Neuron (in vitro differentiated cells): ENCODE measurements around the gene MORC3.
"Not testable (repeated sequence)": the region's sequence is repeated elsewhere in the genome, so short reads cannot be mapped to it uniquely, and the experiment has no call there.

Experiments used
- H2AFZ ChIP-seq: one replicate; pipeline ENCODE4 v1.6.1; 2013; ENCODE audit warnings: low read depth, mild to moderate bottlenecking, inconsistent platforms, low read length, moderate library complexity
- H3K27me3 ChIP-seq: one replicate; pipeline ENCODE4 v1.6.1; 2013; ENCODE audit warnings: low read length; ENCODE audit not compliant: insufficient read depth
- H3K36me3 ChIP-seq: one replicate; pipeline ENCODE4 v1.6.1; 2013; ENCODE audit warnings: low read length; ENCODE audit not compliant: insufficient read depth
- H3K4me1 ChIP-seq: one replicate; pipeline ENCODE4 v1.6.1; 2013; ENCODE audit warnings: low read length; ENCODE audit not compliant: insufficient read depth
- H3K4me3 ChIP-seq: 2 replicates; pipeline ENCODE4 v1.5.1; 2013; ENCODE audit warnings: mild to moderate bottlenecking, low read length, moderate library complexity
- H3K9me3 ChIP-seq: one replicate; pipeline ENCODE4 v1.6.1; 2013; ENCODE audit warnings: low read length

Gene MORC3

DNA sequence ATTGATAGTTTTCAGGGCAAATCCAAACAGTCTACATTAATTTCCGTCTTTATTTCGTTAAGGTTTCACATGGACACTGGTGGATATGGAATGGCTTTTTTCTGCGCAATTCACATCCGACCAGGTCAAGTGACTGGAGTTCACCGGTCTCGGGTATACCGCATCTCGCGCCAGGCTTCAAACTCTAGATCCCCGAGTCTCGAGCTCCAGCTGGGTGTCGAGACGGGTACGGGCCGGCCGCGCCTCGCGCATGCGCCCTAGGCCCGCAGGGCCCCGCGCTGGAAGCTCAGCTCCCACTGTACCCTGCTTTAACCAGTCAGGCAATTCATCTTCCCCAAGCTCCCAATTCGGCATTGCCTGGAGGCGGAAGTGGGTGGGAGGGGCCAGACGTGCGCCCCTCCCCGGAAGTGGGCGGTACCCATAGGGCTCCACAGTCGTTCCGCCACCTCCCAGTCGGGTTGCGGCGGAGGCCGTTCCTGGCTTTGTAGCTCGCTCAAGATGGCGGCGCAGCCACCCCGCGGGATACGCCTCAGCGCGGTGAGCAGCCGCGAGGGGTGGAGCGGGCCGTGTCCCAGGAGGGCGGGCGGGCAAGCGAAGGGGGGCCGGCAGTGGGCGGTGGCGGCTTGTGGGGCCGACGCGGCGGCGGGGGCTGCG is at the start of gene MORC3:
MORC3 (plus strand) TSS at position 431 of the 654 bp plus-strand sequence; CDS start at position 499, 68 bp downstream.
- peaks cover 6% of the 10 kb centered on the region for H3K4me1 ChIP-seq
- no peaks in the 10 kb centered on the region for H3K27me3 ChIP-seq
- H3K36me3 ChIP-seq = peaks cover 16% of the 10 kb centered on the region
- peak within 1 kb of the TSS; percentile 66 for H2AFZ ChIP-seq
- peak within 1 kb of the TSS; percentile 94 for H3K4me3 ChIP-seq
- H3K9me3 ChIP-seq = no peaks in the 10 kb centered on the region

GRCh38 chr21:36270786-36271695 is 49.0 kb upstream of the MORC3 start:
- not testable (repeated sequence) for H2AFZ ChIP-seq, H3K9me3 ChIP-seq, H3K4me3 ChIP-seq, H3K27me3 ChIP-seq, H3K4me1 ChIP-seq
- peaks cover 29% of the 10 kb centered on the region for H3K36me3 ChIP-seq

DNA sequence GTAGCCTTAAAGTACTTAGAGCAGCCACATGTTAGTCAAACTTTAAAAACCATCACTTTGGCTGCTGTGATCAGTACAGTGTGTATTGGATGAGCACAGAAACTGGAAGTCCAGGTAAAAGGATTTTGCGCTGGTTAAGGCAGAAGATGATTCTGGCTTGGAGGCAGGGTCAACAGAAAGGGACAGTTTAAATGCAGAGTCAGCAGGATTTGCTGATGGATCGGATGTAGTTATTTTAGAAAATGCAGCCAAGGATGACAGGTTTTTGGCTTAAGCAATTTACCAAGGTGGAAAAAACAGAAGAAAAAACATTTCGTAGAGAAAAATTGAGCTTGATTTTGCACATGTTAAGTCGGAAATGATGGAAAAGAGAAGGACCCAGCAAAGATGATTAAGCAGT is 45.9 kb upstream of the MORC3 start:
- Histone ChIP-seq H2AFZ (no peak overlapping the region), H3K9me3 (no peaks in the 10 kb centered on the region), H3K36me3 (peaks cover 39% of the 10 kb centered on the region), H3K4me3 (no peak overlapping the region), H3K4me1 (no peaks in the 10 kb centered on the region), H3K27me3 (no peaks in the 10 kb centered on the region)

DNA sequence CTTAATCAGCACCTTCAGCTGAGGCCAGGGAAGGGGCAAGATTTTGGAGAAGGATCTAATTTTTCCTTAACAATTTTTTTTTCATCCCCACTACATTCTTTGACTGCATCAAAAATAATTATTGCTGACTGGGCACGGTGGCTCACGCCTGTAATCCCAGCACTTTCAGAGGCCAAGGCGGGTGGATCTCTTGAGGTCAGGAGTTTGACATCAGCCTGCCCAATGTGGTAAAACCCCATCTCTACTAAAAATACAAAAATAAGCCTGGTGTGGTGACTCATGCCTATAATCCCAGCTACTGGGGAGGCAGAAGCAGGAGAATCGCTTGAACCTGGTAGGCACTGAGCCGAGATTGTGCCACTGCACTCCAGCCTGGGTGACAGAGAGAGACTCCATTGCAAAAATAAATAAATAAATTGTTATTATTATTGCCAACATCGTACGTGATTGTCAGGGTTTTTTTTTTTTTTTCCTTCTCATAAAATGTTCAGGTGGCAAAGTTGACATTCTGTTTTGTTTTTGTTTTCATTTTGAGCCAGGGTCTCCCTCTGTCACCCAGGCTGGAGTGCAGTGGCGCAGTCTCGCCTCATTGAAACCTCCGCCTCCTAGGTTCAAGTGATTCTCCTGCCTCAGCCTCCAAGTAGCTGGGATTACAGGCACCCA is 37.3 kb upstream of the MORC3 start:
- H3K9me3 ChIP-seq = no peaks in the 10 kb centered on the region
- H3K4me3 ChIP-seq = no peak overlapping the region
- H2AFZ ChIP-seq = no peak overlapping the region
- H3K27me3 ChIP-seq = no peaks in the 10 kb centered on the region
- H3K36me3 ChIP-seq = peaks cover 44% of the 10 kb centered on the region
- H3K4me1 ChIP-seq = peaks cover under 1% of the 10 kb centered on the region

GRCh38 chr21:36283231-36283622 is 36.8 kb upstream of the MORC3 start:
- not testable (repeated sequence) for H3K27me3 ChIP-seq, H3K9me3 ChIP-seq, H2AFZ ChIP-seq, H3K4me1 ChIP-seq, H3K4me3 ChIP-seq
- H3K36me3 ChIP-seq = peaks cover 43% of the 10 kb centered on the region

DNA sequence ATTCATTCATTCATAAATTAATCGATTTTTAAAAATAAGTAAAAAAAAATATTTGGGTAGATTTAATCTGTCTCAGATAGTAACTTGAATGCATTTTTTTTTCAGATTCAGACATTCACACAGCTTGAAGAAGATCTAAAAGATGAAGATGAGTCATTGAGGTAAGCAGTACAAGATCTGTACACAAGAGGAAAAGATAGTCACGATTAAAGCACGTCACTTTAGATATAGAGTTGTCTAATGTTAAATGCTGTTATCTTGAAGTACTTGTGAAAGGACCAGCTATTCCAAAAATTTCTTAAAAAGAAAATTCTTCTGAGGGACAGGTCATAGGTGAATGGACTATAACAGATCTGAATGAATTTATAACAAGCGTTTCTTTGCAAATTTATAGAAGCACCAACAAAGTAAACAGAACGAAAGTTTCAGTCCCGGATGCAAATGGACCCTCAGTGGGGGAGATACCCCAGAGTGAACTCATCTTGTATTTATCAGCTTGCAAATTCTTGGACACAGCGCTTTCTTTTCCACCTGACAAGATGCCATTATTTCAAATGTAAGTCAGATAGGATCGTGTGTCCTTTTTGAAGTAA is 31.2 kb upstream of the MORC3 start:
- Histone ChIP-seq H3K9me3 (no peaks in the 10 kb centered on the region), H3K4me3 (no peak overlapping the region), H3K27me3 (no peaks in the 10 kb centered on the region), H3K36me3 (peaks cover 22% of the 10 kb centered on the region), H3K4me1 (peaks cover 25% of the 10 kb centered on the region), H2AFZ (no peak overlapping the region)

GRCh38 chr21:36291509-36291908 is 28.5 kb upstream of the MORC3 start:
- H3K4me3 ChIP-seq = no peak overlapping the region
- H2AFZ ChIP-seq = no peak overlapping the region
- H3K9me3 ChIP-seq = no peaks in the 10 kb centered on the region
- peaks cover 28% of the 10 kb centered on the region for H3K36me3 ChIP-seq
- no peaks in the 10 kb centered on the region for H3K27me3 ChIP-seq
- peaks cover 25% of the 10 kb centered on the region for H3K4me1 ChIP-seq

DNA sequence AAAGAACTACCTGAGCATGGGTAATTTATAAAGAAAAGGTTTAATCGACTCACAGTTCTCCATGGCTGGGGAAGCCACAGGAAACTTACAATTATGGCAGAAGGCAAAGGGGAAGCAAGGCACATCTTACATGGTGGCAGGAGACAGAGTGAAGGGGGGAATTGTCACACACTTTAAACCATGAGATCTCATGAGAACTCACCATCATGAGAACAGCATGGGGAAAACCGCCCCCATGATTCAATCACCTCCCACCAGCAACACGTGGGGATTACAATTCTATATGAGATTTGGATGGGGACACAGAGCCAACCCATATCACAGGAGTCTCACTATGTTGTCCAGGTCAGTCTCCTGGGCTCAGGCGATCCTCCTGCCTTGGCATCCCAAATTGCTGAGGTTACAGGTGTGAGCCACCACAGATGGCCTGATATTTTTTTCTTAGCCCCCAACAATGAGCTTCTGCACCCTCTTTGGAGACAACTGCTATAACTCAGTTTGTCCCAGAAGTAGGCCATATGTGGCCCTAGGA is 22.5 kb upstream of the MORC3 start:
- Histone ChIP-seq H3K4me1 (no peaks in the 10 kb centered on the region), H3K9me3 (no peaks in the 10 kb centered on the region), H3K27me3 (no peaks in the 10 kb centered on the region), H3K4me3 (no peak overlapping the region), H3K36me3 (peaks cover 16% of the 10 kb centered on the region), H2AFZ (no peak overlapping the region)

DNA sequence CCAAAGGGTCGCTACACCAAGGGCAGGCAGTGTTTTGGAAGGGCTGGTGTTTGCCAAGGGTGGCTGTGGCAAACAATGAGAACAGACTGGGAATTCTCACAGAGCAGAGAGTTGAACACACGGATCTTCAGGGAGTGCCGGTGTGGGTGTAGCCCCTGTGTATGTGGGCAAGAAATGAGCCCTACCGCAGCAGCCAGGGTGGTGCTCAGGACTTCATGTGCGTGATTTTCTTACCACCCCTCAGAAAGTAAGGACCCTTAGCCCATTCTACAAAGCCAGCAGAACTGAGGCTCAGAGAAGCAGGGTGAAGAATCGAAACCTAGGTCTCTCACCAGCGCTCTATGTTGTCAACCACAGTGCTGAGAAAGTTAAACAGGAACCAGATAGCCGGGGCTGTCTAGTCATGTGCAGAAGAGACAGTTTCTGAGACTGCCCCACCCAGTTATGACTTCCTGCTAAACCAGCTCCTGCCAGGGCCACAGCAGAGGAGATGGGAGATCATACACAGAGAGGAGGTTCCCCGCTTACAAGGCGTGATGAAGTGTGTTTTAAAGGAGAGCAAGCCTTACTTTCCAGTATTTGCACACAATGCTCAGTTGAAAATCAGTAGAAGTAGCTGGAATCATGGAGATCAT is 21.9 kb upstream of the MORC3 start:
- Histone ChIP-seq H2AFZ (no peak overlapping the region), H3K36me3 (peaks cover 14% of the 10 kb centered on the region), H3K4me3 (no peak overlapping the region), H3K27me3 (no peaks in the 10 kb centered on the region), H3K9me3 (no peaks in the 10 kb centered on the region), H3K4me1 (no peaks in the 10 kb centered on the region)

- Histone ChIP-seq H3K27me3 (no peaks in the 10 kb centered on the region), H2AFZ (no peak overlapping the region), H3K4me1 (no peaks in the 10 kb centered on the region), H3K9me3 (no peaks in the 10 kb centered on the region), H3K36me3 (no peaks in the 10 kb centered on the region), H3K4me3 (no peak overlapping the region)
These were observed 13.0 kb upstream of the MORC3 start for GRCh38 chr21:36306872-36307534.

DNA sequence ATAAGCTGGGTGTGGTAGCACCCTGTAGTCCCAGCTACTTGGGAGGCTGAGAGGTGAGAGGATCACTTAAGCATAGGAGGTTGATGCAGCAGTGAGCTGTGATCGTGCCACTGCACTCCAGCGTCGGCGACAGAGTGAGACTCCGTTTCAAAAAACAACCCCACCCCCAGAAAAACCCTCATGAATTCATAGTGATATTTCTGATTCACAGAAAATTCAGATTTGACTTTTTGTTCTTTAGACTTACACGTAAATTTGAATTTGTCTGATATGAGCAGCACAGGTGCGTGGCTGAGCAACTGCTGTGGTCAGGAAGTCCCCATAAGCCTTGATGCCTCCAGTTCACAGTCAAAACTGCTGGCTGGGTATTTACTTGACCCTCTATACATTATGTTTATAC is 10.0 kb upstream of the MORC3 start:
- Histone ChIP-seq H3K36me3 (no peaks in the 10 kb centered on the region), H2AFZ (no peak overlapping the region), H3K4me3 (no peak overlapping the region), H3K4me1 (no peaks in the 10 kb centered on the region), H3K9me3 (no peaks in the 10 kb centered on the region), H3K27me3 (no peaks in the 10 kb centered on the region)

GRCh38 chr21:36313446-36313845 is 6.6 kb upstream of the MORC3 start:
- H3K9me3 ChIP-seq, H2AFZ ChIP-seq, H3K4me1 ChIP-seq, H3K4me3 ChIP-seq, H3K27me3 ChIP-seq, H3K36me3 ChIP-seq: not testable (repeated sequence)
